G401 (cell line): ENCODE measurements around the gene PSMF1. TPM values are rescaled to one million over a fixed set of nuclear protein-coding genes. Genes with fewer than 3 reads are reported as not detected.

ENCODE experiments used
- DNase-seq: peaks from one replicate; pipeline ENCODE4 v3.0.0-alpha.2; 2015; ENCODE audit warnings: low spot score
- in situ Hi-C: cut with HindIII; loops from 2 replicates; pipeline ENCODE4 v1.10.0; 2016; ENCODE audit warnings: low sequenced_read_pairs, mixed read lengths
- total RNA-seq: library from RNA; depleted of rRNA; stranded (reverse); fragments of >200 nt; shearing (Covaris generic); gene quantifications from 2 replicates; pipeline ENCODE4 v1.2.3, GENCODE V29; 2014; rRNA removed

The PSMF1 gene
- total RNA-seq = 84.9 and 95.9 TPM in 2 replicates

DNA sequence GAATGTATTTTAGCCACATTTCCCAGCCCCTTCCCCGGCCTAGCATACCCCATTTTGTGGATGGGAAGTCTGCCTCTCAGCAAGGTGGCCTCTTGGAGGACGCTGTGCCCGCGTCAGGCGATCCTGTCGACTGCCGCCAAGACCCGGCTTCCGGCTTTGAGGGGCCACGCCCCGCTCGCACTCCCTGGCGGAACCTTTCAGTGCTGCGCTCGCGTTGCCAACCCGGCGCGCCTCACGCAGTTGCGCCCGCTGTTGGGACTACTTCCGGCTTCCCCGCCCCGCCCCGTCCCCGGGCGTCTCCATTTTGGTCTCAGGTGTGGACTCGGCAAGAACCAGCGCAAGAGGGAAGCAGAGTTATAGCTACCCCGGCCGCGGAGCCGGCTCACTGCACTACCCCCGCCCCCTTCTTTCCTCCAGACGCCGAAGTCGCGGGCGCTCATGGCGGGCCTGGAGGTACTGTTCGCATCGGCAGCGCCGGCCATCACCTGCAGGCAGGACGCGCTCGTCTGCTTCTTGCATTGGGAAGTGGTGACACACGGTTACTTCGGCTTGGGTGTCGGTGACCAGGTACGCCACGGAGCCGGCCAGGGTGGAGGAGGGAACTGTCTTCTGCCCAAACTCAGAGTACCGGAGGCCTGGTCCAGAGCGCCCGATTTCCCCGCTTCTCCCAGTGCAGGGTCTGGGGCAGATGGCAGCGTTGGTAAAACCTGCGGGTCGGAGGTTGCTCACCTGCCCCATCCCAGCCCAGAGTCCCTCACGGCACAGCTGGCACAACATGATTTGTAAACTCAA, at the start of gene PSMF1:
PSMF1 (plus strand) TSS at position 267 of the 792 bp plus-strand sequence; CDS start at position 439, 172 bp downstream.
- peak; percentile 91 for DNase-seq
- in situ Hi-C loops = no loop called here

GRCh38 chr20:1072258-1072657, 46.1 kb upstream of the PSMF1 start:
- in situ Hi-C loops = no loop called here
- DNase-seq = no peak

DNA sequence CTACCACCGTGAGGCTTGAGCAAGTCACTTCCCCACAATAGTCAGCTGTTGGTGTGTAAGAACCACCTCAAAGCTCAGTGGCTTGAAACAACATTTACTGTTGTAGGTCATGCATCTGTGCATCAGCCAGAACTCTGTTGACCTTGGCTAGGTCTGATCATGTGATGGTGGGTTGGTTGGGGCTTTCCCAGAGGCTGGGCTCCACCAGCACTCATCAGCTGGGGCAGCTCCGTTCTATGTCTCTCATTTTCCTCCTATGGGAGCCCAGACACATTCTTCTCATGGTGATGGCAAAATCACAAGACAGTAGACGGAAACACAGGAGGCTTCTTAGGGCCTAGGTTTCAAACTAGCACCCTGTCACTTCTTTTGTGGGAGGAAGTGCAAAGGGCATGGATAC, 42.8 kb upstream of the PSMF1 start:
- DNase-seq = no peak
- in situ Hi-C loops = no loop called here

GRCh38 chr20:1081891-1082290, 36.5 kb upstream of the PSMF1 start:
- no peak for DNase-seq
- in situ Hi-C loops = no loop called here

GRCh38 chr20:1083431-1084080, 34.8 kb upstream of the PSMF1 start:
- DNase-seq = no peak
- in situ Hi-C loops = no loop called here

- no peak for DNase-seq
- in situ Hi-C loops = no loop called here
These were observed 32.7 kb upstream of the PSMF1 start for GRCh38 chr20:1085492-1086276.

- DNase-seq = no peak
- in situ Hi-C loops = no loop called here
These were observed 31.9 kb upstream of the PSMF1 start for GRCh38 chr20:1086277-1087213.

GRCh38 chr20:1087311-1087905, 31.0 kb upstream of the PSMF1 start:
- DNase-seq = no peak

GRCh38 chr20:1094751-1095150, 23.7 kb upstream of the PSMF1 start:
- in situ Hi-C loops = no loop called here
- DNase-seq = no peak

More at GRCh38 chr20:1087311-1087905, 31.0 kb upstream of the PSMF1 start:
- in situ Hi-C loops = no loop called here

DNA sequence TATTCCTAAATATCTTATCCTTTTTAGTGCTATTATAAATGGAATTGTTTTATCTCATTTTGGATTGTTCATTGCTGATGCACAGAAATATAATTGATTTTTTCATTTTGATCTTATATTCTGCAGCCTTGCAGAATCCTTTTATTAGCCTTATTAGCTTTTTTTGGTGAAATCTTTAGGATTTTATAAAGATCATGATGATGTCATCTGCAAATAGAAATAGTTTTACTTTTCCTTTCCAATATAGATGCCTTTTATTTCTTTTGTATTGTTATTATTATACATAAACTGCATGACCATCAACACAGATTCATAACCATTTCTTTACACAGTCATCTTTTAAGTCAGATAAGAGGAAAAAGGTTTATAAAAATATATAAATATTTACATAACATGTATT, 16.9 kb upstream of the PSMF1 start:
- no peak for DNase-seq
- in situ Hi-C loops = no loop called here

DNA sequence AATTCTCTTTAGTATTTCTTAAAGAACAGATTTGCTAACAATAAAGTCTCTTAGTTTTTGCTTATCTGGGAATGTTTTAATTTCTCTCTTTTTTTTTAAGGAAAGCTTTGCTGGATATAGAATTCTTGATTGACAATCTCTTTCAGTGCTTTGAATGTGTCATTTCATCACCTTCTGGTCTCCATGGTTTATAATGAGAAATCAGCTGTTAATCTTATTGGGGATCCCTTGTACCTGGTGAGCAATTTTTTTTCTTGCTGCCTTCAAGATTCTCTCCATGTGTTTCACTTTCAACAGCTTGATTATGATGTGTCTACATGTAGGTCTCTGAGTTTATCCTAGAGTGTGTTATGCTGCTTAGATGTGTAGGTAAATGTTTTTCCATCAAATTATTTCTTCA, 16.4 kb upstream of the PSMF1 start:
- in situ Hi-C loops = no loop called here
- no peak for DNase-seq

DNA sequence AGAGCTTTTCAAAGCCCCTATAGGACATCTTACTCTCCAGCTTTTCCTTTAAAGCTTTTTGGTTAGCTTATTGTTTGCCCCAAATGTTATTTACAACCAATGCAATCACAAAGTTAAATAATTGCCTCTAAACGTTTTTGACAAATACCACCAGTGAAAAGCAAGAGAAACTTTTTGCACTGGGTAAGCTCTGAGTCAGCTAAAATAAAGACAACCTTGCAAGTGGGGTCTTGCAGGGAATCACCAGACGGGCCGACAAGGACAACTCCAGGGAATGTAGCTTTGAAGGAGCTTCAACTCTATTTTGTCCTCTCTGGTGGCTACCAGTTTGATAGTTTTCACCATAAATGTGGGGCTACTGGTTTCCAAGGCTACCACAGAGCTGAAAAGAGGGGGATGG, 14.7 kb upstream of the PSMF1 start:
- in situ Hi-C loops = no loop called here
- DNase-seq = no peak

DNA sequence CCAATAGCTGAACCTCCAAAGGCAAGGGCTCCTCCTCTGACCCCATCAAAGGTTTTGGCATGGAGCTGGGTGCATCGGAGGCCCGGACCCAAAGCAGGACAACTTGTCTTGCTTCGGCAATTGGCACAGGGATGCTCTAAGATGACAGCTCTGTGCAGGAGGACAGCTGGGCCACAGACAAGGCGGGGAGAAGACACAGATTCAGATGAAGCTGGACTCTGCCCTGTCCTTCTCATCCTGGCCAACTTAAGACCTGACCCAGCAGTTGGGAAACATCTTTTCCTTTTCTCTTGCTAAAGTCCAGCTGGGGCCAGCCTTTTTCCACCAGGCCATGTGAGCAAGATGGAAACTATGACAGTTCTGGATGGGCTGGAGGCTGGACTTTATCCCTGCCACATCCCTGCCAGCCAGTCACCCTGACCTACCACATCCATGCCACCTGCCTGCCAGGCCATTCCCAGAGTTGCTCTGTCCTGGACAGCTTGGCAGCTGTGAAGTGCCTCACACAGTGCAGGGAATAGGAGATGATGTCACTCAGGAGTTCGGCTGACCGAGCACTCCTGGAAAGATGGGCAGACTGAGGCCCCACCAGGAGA, 12.7 kb upstream of the PSMF1 start:
- in situ Hi-C loops = no loop called here
- no peak for DNase-seq

DNA sequence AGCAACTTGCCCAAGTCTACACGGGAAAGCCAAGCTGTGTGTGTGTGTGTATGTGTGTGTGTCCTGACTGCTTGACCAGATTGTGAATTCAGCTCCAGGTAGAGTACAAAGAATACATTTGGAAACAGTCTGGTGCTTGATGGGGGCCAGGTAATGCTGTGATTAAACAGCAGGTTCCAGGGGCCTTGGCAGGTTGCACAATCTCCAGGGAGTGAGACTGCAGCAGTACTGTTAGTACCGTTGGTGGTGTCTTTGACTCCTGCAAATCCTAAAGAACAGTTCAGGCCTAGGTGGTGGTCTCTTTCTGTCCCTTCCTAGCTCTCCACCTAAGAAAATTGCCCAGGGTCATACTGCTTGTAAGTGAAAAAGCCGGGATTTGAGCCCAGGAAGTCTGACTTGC, 11.2 kb upstream of the PSMF1 start:
- in situ Hi-C loops = no loop called here

DNA sequence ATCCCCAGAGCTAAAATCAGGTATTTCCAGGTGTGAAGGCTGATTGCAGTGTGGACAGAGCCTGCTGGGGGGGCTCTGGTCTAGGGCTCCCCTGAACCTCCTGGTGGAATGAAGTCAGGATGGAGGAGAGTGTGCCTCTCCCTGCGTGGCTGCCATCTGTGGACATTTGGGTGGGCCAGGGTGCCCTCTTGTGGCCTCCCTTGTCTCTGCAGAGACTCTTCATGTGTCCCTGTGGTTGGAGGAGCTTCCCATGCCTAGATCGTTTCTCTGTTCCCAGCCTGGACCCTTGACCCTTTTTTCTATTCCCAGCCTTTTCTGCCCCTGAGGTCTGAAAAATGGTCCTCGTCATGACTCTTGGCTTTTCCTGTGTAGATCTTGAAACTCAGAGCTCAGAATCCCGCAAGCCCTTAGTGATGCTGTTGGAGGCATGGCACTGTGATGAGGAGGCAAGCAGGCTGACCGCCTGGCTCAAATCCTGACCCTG, 9.9 kb upstream of the PSMF1 start:
- peak; percentile 50 for DNase-seq
- in situ Hi-C loops = no loop called here

More for the DNA sequence above, 11.2 kb upstream of the PSMF1 start:
- no peak for DNase-seq

- DNase-seq = no peak
- in situ Hi-C loops = no loop called here
These were observed 5.5 kb upstream of the PSMF1 start for GRCh38 chr20:1112908-1113307.

- in situ Hi-C loops = no loop called here
- no peak for DNase-seq
These were observed 432 bp upstream of the PSMF1 start for GRCh38 chr20:1118004-1118335.

DNA sequence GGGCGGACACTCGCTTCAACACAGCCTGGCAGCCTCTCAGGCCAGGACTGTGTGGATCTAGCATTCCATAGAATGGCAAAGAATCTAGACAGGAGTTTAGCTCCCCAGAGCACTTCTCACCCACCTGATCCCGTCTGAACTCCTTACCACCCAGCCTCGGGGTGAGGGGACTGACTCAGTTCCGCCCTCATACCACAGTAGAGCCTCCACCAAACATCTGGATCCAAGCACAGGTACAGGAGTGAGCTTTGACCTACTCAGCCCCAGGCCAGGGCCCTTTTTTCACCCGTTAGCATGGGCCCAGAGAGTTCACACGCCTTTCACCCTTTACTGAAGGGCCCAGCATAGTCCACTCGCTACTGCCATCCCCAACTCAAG, 715 bp downstream of the PSMF1 start:
- no peak for DNase-seq
- in situ Hi-C loops = no loop called here
